NB4 (cell line): ENCODE measurements around the gene TEDC2.

Source experiments
- CTCF ChIP-seq: IDR thresholded peaks from one replicate; pipeline ENCODE4 v1.5.1; 2012; ENCODE audit warnings: low read depth, low read length
- MAX ChIP-seq: IDR thresholded peaks from 2 replicates; pipeline ENCODE4 v1.6.1; 2011; ENCODE audit warnings: low read depth, low read length
- POLR2A ChIP-seq: IDR thresholded peaks from 2 replicates; pipeline ENCODE4 v1.6.1; 2011; ENCODE audit warnings: mild to moderate bottlenecking; ENCODE audit not compliant: insufficient read length; ENCODE audit errors: extremely low read depth

GRCh38 chr16:2500430-2500917, 40.6 kb downstream of the TEDC2 start:
- TF ChIP-seq CTCF (no peak), MAX (no peak), POLR2A (no peak)
